Fibroblast of villous mesenchyme (primary cell): ENCODE results near the gene EPHA3. TPM values are rescaled to one million over a fixed set of nuclear protein-coding genes. Genes with fewer than 3 reads are reported as not detected.

ENCODE experiments used
- DNase-seq: peaks from one replicate; pipeline ENCODE4 v3.0.0-alpha.2; 2010; ENCODE audit warnings: low read depth
- H3K4me3 ChIP-seq: 2 replicates; pipeline ENCODE4 v1.5.1; 2011; ENCODE audit warnings: low read depth, mild to moderate bottlenecking, low read length
- total RNA-seq: library from RNA; depleted of rRNA; stranded (reverse); fragments of >200 nt; gene quantifications from 2 replicates; pipeline ENCODE4 v1.2.3, GENCODE V29; 2012
- TF ChIP-seq, protein P1 (sequence below): IDR thresholded peaks from 2 replicates; pipeline ENCODE4 v1.5.1; 2012; ENCODE audit warnings: low read depth, mild to moderate bottlenecking, low read length; ENCODE audit not compliant: insufficient read depth

EPHA3 gene
- total RNA-seq, 1 donor = under 0.01 TPM

DNA sequence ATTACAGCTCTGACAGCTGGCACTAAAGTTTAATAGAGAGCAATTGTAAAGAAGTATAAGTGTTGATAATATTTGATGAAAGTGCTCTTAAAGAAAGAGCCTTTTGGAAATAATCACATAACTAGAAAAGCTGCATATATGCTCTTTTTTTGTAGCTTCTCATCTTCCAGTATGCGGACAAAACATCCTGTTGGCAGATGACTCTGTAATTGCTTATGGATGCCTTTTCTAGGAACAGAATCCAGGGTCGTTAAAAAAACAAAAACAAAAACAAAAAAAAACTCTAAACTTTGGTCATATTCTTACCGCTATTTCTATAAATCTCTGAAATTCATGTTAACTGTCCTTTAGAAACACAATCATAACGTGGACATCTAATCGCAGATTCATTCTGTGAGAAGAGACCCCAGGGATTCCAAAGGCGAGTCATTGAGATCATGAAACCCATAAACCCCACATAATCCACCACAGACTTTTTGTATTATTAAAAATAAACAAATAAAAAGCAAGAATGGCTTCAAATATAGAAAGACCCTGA, 109.8 kb downstream of the EPHA3 start:
- no peak overlapping the region for H3K4me3 ChIP-seq
- DNase-seq = no peak
- TF ChIP-seq, protein P1, sequence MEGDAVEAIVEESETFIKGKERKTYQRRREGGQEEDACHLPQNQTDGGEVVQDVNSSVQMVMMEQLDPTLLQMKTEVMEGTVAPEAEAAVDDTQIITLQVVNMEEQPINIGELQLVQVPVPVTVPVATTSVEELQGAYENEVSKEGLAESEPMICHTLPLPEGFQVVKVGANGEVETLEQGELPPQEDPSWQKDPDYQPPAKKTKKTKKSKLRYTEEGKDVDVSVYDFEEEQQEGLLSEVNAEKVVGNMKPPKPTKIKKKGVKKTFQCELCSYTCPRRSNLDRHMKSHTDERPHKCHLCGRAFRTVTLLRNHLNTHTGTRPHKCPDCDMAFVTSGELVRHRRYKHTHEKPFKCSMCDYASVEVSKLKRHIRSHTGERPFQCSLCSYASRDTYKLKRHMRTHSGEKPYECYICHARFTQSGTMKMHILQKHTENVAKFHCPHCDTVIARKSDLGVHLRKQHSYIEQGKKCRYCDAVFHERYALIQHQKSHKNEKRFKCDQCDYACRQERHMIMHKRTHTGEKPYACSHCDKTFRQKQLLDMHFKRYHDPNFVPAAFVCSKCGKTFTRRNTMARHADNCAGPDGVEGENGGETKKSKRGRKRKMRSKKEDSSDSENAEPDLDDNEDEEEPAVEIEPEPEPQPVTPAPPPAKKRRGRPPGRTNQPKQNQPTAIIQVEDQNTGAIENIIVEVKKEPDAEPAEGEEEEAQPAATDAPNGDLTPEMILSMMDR = no peak

DNA sequence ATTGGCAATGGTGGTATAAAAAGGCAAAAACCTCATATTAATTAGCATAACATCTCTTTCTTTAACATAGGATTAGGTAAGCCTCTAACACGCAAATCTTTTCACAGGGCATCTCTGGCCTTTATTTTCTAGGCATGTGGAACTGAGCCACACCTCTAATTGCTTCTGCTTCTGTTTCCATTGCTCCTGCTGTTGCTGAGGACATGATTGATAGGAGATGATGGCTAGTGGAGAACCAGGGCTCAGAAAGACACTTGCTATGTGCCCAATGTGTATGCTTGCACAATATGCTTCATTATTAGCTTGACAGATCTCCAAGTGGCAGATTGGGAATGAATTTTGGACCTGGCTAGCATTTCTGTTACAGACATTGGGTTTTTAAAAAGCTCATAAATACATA, 114.5 kb downstream of the EPHA3 start:
- TF ChIP-seq, protein P1 = no peak
- no peak for DNase-seq
- no peak overlapping the region for H3K4me3 ChIP-seq

- no peak for DNase-seq
- TF ChIP-seq, protein P1 = no peak
- no peak overlapping the region for H3K4me3 ChIP-seq
Measured at GRCh38 chr3:89223188-89223587, 115.8 kb downstream of the EPHA3 start.

DNA sequence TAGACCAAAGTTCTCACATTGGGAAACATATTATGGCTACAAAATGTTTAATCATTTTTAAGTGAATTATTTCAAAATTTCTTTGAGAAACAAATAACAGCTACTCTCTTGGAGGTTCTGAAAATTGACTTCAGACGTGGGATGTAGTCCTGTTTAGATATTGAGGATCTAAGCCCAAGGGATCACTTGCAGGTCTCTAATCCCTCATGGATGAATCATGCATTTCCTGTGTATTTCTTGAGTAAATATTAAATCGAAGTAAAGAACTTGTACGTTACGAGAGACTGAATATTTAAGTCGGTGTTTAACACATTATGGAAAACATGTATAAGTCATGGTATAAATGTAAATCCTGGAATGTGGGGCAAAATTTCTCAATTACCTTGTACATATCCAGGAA, 119.8 kb downstream of the EPHA3 start:
- peak; percentile 53 for DNase-seq
- TF ChIP-seq, protein P1 = no peak
- no peak overlapping the region for H3K4me3 ChIP-seq

GRCh38 chr3:89227634-89228033, 120.2 kb downstream of the EPHA3 start:
- DNase-seq = peak; percentile 20
- TF ChIP-seq, protein P1 = no peak

GRCh38 chr3:89232155-89232554, 124.7 kb downstream of the EPHA3 start:
- no peak for DNase-seq
- TF ChIP-seq, protein P1 = no peak

More at GRCh38 chr3:89227634-89228033, 120.2 kb downstream of the EPHA3 start:
- no peak overlapping the region for H3K4me3 ChIP-seq

DNA sequence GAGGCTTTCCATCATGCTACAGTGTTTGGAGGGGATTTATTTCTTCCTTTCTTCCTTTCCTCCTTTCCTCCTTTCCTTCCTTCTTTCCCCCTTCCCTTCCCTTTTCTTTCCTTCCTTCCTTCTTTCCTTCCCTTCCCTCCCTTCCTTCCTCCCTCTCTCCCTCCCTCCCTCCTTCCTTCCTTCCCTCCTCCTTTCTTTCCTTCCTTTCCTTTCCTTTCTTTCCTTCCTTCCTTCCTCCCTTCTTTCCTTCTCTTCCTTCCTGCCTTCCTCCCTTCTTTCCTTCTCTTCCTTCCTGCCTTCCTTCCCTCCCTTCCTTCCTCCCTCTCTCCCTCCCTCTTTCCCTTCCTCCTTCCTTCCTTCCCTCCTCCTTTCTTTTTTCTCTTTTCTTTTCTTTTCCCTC, 127.2 kb downstream of the EPHA3 start:
- H3K4me3 ChIP-seq = no peak overlapping the region
- no peak for DNase-seq
- TF ChIP-seq, protein P1 = no peak

More at GRCh38 chr3:89232155-89232554, 124.7 kb downstream of the EPHA3 start:
- no peak overlapping the region for H3K4me3 ChIP-seq
